Measurements from ENCODE around the gene ABCC4.

- TF ChIP-seq ZBTB33 (IDR thresholded peaks at IDR 0.05) (no peak), RAD21 (IDR thresholded peaks at IDR 0.05) (no peak), GABPA (IDR thresholded peaks at IDR 0.05 in 1 of 2, conservative IDR thresholded peaks at IDR 0.05 in 1 of 2) (no peak)
Measured at GRCh38 chr13:95255072-95255732, 46.0 kb downstream of the ABCC4 start.
